Thyroid gland (tissue), 4 donors: ENCODE results near the gene NUFIP2. TPM values are rescaled to one million over a fixed set of nuclear protein-coding genes. Genes with fewer than 3 reads are reported as not detected.
"Not testable (repeated sequence)": the region's sequence is repeated elsewhere in the genome, so short reads cannot be mapped to it uniquely, and the experiment has no call there.

Source experiments
- DNase-seq, 2 donors: peaks; one replicate each; pipeline ENCODE4 v3.0.0-alpha.2; 2019
- H3K27ac ChIP-seq, 3 donors: fragments of 200-600 bp; sonication (generic); 1 replicate in 2 of 3; 2 replicates in 1 of 3; pipeline ENCODE4 v1.5.1; 2016 to 2019; ENCODE audit warnings: mild to moderate bottlenecking in 1 of 3, moderate library complexity in 1 of 3
- H3K27me3 ChIP-seq: fragments of 200-600 bp; sonication (generic); one replicate; pipeline ENCODE4 v1.5.1; 2019
- H3K36me3 ChIP-seq, 2 donors: fragments of 200-600 bp; sonication (generic); one replicate each; pipeline ENCODE4 v1.5.1; 2016 to 2019
- H3K4me1 ChIP-seq, 2 donors: fragments of 200-600 bp; sonication (generic); one replicate each; pipeline ENCODE4 v1.5.1; 2017 to 2019
- H3K4me3 ChIP-seq, 3 donors: fragments of 200-600 bp; sonication (generic); replicated peaks in 1 of 3; 1 replicate in 2 of 3; 2 replicates in 1 of 3; pipeline ENCODE4 v1.5.1; 2016; ENCODE audit warnings: mild to moderate bottlenecking in 1 of 3
- H3K9me3 ChIP-seq: fragments of 200-600 bp; sonication (generic); one replicate; pipeline ENCODE4 v1.5.1; 2017
- POLR2A ChIP-seq, 2 donors: fragments of 450-650 bp; IDR thresholded peaks; one replicate each; pipeline ENCODE4 v1.6.1; 2017; ENCODE audit warnings: antibody characterized with exemption in 2 of 2, mild to moderate bottlenecking in 2 of 2, moderate library complexity in 1 of 2
- WGBS, 2 donors: methylation state at CpG; one replicate each; pipeline ENCODE4 v1.1.5; 2017; 5-methylcytosine and 5-hydroxymethylcytosine counted together
- intact Hi-C: fragments of 100-400 bp; cut with DNase I; formaldehyde crosslinking; loops from one replicate; pipeline ENCODE4 v1.15.1; 2023
- total RNA-seq, 4 donors: library from RNA; depleted of rRNA; stranded (reverse); fragments of >200 nt; gene quantifications; one replicate each; pipeline ENCODE4 v1.2.3, GENCODE V29; 2016
- TF ChIP-seq, protein P1 (sequence below), 6 experiments: fragments of 200-600 bp in 3 of 6; fragments of 450-650 bp in 3 of 6; sonication (generic) in 3 of 6; IDR thresholded peaks; one replicate each; pipeline ENCODE4 v1.5.1; 2016 to 2019; ENCODE audit warnings: antibody characterized with exemption in 6 of 6, mild to moderate bottlenecking in 2 of 6, inconsistent platforms in 1 of 6, moderate library complexity in 1 of 6

Gene NUFIP2
- total RNA-seq, 4 donors from 2014 or later: 29.9 to 52.3 (median 41.1) TPM

DNA sequence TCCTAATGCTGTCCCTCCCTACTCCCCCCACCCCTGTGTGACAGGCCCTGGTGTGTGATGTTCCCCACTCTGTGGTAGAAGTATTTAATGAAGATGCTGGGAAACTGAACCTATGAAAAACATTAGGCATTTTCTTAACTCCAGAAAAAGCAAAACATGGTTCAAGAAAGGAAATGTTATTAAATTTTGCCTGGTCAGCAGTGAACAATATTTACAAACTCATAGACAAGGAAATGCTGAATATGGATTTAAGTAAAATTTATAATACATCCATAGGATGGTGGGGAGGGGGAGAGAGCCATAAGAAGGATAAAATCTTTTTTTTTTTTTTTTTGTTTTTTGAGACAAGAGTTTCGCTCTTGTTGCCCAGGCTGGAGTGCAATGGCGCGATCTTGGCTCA, 58.0 kb downstream of the NUFIP2 start:
- Histone ChIP-seq H3K4me1 (no peaks in the 10 kb centered on the region), H3K36me3 (no peaks in the 10 kb centered on the region), H3K4me3 (no peak overlapping the region), H3K27ac (no peak overlapping the region), H3K27me3 (no peaks in the 10 kb centered on the region), H3K9me3 (no peaks in the 10 kb centered on the region)
- intact Hi-C loops: no loop called here
- 94 to 99% methylated on average over 3 of the region's 3 CpGs for WGBS, 2 donors
- DNase-seq: no peak
- no peak for TF ChIP-seq POLR2A (IDR thresholded peaks at IDR 0.05)
- TF ChIP-seq, protein P1, sequence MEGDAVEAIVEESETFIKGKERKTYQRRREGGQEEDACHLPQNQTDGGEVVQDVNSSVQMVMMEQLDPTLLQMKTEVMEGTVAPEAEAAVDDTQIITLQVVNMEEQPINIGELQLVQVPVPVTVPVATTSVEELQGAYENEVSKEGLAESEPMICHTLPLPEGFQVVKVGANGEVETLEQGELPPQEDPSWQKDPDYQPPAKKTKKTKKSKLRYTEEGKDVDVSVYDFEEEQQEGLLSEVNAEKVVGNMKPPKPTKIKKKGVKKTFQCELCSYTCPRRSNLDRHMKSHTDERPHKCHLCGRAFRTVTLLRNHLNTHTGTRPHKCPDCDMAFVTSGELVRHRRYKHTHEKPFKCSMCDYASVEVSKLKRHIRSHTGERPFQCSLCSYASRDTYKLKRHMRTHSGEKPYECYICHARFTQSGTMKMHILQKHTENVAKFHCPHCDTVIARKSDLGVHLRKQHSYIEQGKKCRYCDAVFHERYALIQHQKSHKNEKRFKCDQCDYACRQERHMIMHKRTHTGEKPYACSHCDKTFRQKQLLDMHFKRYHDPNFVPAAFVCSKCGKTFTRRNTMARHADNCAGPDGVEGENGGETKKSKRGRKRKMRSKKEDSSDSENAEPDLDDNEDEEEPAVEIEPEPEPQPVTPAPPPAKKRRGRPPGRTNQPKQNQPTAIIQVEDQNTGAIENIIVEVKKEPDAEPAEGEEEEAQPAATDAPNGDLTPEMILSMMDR (IDR thresholded peaks at IDR 0.05): no peak

GRCh38 chr17:29234972-29235371, 59.0 kb downstream of the NUFIP2 start:
- 88 to 89% methylated on average over 6 of the region's 7 CpGs for WGBS, 2 donors

DNA sequence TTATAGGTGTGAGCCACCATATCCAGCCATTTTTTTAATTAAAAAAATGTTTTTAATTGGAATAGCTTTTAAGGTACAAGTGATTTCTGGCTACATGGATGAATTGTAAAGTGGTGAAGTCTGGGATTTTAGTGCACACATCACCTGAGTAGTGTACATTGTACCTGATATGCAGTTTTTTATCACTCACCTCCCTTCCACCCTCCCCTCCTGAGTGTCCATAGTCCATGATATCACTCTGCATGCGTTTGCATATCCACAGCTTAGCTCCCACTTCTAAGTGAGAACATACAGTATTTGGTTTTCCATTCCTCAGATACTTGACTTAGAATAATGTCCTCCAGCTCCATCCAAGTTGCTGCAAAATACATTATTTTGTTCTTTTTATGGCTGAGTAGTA, 60.6 kb downstream of the NUFIP2 start:
- no peak for TF ChIP-seq POLR2A (IDR thresholded peaks at IDR 0.05)
- TF ChIP-seq, protein P1 (IDR thresholded peaks at IDR 0.05): no peak
- intact Hi-C loops: no loop called here
- H3K4me1 ChIP-seq: no peaks in the 10 kb centered on the region
- no peak overlapping the region for H3K4me3 ChIP-seq
- H3K36me3 ChIP-seq: no peaks in the 10 kb centered on the region
- H3K27me3 ChIP-seq: no peaks in the 10 kb centered on the region
- no peak overlapping the region for H3K27ac ChIP-seq
- no peak for DNase-seq
- no peaks in the 10 kb centered on the region for H3K9me3 ChIP-seq
- WGBS, 2 donors: 91 to 96% methylated on average over 1 of the region's 1 CpG

More at GRCh38 chr17:29234972-29235371, 59.0 kb downstream of the NUFIP2 start:
- H3K27me3 ChIP-seq, H3K4me1 ChIP-seq, H3K4me3 ChIP-seq, H3K9me3 ChIP-seq, intact Hi-C loops, H3K27ac ChIP-seq, H3K36me3 ChIP-seq, DNase-seq: not testable (repeated sequence)

DNA sequence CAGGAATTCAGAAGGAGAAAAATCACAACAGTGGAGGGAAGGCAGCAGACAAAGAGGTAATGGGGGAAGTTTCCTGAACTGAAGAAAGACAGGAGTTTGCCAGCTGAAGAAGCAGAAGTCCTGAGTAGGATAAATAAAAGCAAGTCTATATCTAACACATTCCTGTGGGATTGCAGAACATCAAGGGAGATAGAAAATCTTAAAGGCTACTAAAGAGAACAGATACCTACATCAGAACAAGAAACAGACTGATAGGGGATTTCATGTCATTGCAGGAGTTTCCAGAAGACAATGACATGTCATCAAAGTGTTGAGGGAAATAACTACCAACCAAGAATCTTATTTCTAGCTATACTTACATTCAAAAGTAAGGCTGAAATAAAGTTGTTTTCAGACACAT, 68.6 kb downstream of the NUFIP2 start:
- Histone ChIP-seq H3K27ac (no peak overlapping the region), H3K27me3 (no peaks in the 10 kb centered on the region), H3K4me3 (no peak overlapping the region), H3K9me3 (no peaks in the 10 kb centered on the region), H3K36me3 (no peaks in the 10 kb centered on the region), H3K4me1 (no peaks in the 10 kb centered on the region)
- TF ChIP-seq, protein P1 (IDR thresholded peaks at IDR 0.05): no peak
- TF ChIP-seq POLR2A (IDR thresholded peaks at IDR 0.05): no peak
- intact Hi-C loops: no loop called here
- DNase-seq: no peak

GRCh38 chr17:29221338-29221737, 72.6 kb downstream of the NUFIP2 start:
- H3K4me3 ChIP-seq, intact Hi-C loops, H3K4me1 ChIP-seq, DNase-seq, H3K27ac ChIP-seq, H3K9me3 ChIP-seq, H3K36me3 ChIP-seq, H3K27me3 ChIP-seq: not testable (repeated sequence)
- 94 to 98% methylated on average over 11 of the region's 11 CpGs for WGBS, 2 donors

GRCh38 chr17:29219378-29220047, 74.4 kb downstream of the NUFIP2 start:
- WGBS, 2 donors: 9 to 14% methylated on average over 14 of the region's 14 CpGs
- intact Hi-C loops: loop anchor here (5.0 kb wide), 1 partner anchor 72 kb away; no protein-coding TSS in a partner anchor
- no peak for TF ChIP-seq POLR2A (IDR thresholded peaks at IDR 0.05)
- TF ChIP-seq, protein P1 (IDR thresholded peaks at IDR 0.05): peak; percentile 86 to 97 (median 88)
- H3K36me3 ChIP-seq: no peaks in the 10 kb centered on the region
- H3K27me3 ChIP-seq: no peaks in the 10 kb centered on the region
- H3K27ac ChIP-seq: no peak overlapping the region
- no peak overlapping the region for H3K4me3 ChIP-seq
- DNase-seq: peak; percentile 78 to 80
- peaks cover 0 to 16% of the 10 kb centered on the region in 2 donors for H3K4me1 ChIP-seq
- H3K9me3 ChIP-seq: no peaks in the 10 kb centered on the region
